ENCODE data around the gene FGD5.

DNA sequence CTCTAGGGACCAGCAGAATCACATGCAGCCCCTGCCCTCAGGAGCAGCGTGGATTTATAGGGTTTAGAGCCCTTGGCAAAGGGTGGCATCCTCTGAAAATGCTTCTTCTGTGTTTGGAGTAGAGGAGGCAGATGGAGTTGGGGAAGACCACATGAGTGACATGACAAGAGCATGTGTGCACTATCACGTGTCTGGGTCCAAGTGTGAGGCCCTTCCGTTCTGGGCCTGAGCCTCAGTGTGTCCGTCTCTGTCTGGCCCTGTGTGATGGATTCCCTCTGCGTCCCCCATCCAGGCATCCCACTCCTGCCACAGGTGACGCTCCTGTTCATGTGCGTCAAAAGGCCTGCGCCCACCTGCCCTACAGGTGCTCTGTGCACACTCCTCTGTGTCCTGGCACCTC lies 30.1 kb downstream of the FGD5 start:
- TF ChIP-seq, protein P1, sequence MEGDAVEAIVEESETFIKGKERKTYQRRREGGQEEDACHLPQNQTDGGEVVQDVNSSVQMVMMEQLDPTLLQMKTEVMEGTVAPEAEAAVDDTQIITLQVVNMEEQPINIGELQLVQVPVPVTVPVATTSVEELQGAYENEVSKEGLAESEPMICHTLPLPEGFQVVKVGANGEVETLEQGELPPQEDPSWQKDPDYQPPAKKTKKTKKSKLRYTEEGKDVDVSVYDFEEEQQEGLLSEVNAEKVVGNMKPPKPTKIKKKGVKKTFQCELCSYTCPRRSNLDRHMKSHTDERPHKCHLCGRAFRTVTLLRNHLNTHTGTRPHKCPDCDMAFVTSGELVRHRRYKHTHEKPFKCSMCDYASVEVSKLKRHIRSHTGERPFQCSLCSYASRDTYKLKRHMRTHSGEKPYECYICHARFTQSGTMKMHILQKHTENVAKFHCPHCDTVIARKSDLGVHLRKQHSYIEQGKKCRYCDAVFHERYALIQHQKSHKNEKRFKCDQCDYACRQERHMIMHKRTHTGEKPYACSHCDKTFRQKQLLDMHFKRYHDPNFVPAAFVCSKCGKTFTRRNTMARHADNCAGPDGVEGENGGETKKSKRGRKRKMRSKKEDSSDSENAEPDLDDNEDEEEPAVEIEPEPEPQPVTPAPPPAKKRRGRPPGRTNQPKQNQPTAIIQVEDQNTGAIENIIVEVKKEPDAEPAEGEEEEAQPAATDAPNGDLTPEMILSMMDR (IDR thresholded peaks at IDR 0.05) = no peak
- no peak for TF ChIP-seq ZFX (IDR thresholded peaks at IDR 0.05; ENCODE audit: borderline replicate concordance)
